Measurements from ENCODE around the gene FBP1.

- TF ChIP-seq EZH2 (IDR thresholded peaks at IDR 0.05; ENCODE audit: borderline replicate concordance, low read depth, low read length, severe bottlenecking) (no peak), CTCF (IDR thresholded peaks at IDR 0.05; ENCODE audit: extremely low read depth in 1 of 2, insufficient read depth in 1 of 2, low read depth in 1 of 2, low read length in 2 of 2) (no peak), POLR2A (IDR thresholded peaks at IDR 0.05; ENCODE audit: low read depth, low read length) (no peak), POLR2AphosphoS5 (IDR thresholded peaks at IDR 0.05; ENCODE audit: insufficient read depth, low read depth, low read length) (no peak)
These were observed 40.3 kb upstream of the FBP1 start for GRCh38 chr9:94679587-94679986.
